Transverse colon (tissue), 4 donors: ENCODE data around the gene SPAG7. TPM values are rescaled to one million over a fixed set of nuclear protein-coding genes. Genes with fewer than 3 reads are reported as not detected.

Source experiments
- DNase-seq: peaks from one replicate; pipeline ENCODE4 v3.0.0-alpha.2; 2019
- H3K27ac ChIP-seq, 4 donors: fragments of 200-600 bp; sonication (generic); 2 replicates each; pipeline ENCODE4 v1.5.1; 2016 to 2018; ENCODE audit warnings: inconsistent platforms in 4 of 4
- H3K27me3 ChIP-seq: fragments of 200-600 bp; sonication (generic); 2 replicates; pipeline ENCODE4 v1.5.1; 2017; ENCODE audit warnings: inconsistent platforms
- H3K36me3 ChIP-seq, 4 donors: fragments of 200-600 bp; sonication (generic); 2 replicates each; pipeline ENCODE4 v1.5.1; 2017 to 2019; ENCODE audit warnings: inconsistent platforms in 4 of 4
- H3K4me1 ChIP-seq, 4 donors: fragments of 200-600 bp; sonication (generic); 2 replicates each; pipeline ENCODE4 v1.5.1; 2017 to 2020; ENCODE audit warnings: inconsistent platforms in 4 of 4
- H3K4me3 ChIP-seq, 4 donors: fragments of 200-600 bp; sonication (generic); 1 replicate in 1 of 4; 2 replicates in 3 of 4; pipeline versions ENCODE4 v1.5.1 to v1.6.1; 2017 to 2019; ENCODE audit warnings: inconsistent platforms in 4 of 4
- H3K9me3 ChIP-seq, 2 donors: fragments of 200-600 bp; sonication (generic); 2 replicates each; pipeline ENCODE4 v1.5.1; 2017 to 2019; ENCODE audit warnings: inconsistent platforms in 2 of 2
- EP300 ChIP-seq: sonication (generic); formaldehyde crosslinking; IDR thresholded peaks from one replicate; pipeline ENCODE4 v1.6.1; 2017; ENCODE audit warnings: antibody characterized with exemption, low read depth
- POLR2A ChIP-seq: fragments of 450-650 bp; IDR thresholded peaks from one replicate; pipeline ENCODE4 v1.6.1; 2016; ENCODE audit warnings: antibody characterized with exemption, mild to moderate bottlenecking, moderate library complexity
- POLR2AphosphoS5 ChIP-seq, 3 donors: sonication (generic); formaldehyde crosslinking; IDR thresholded peaks; one replicate each; pipeline ENCODE4 v1.6.1; 2016; ENCODE audit warnings: antibody characterized with exemption in 3 of 3
- WGBS, 2 donors: methylation state at CpG; one replicate each; pipeline ENCODE4 v1.1.5; 2018; ENCODE audit warnings: low coverage in 1 of 2; 5-methylcytosine and 5-hydroxymethylcytosine counted together
- in situ Hi-C, 4 donors: fragments of 200-750 bp; cut with MboI; loops; one replicate each; pipeline versions ENCODE4 v1.15.0 to v1.15.1; 2017; ENCODE audit warnings: low sequenced_read_pairs in 3 of 4, low pct_ligation_motif_present in 1 of 4, low pct_unique_long_range_greater_than_20kb in 1 of 4
- intact Hi-C: fragments of 100-400 bp; cut with DNase I; formaldehyde crosslinking; loops from one replicate; pipeline ENCODE4 v1.15.1; 2023; ENCODE audit warnings: low total_unique reads
- total RNA-seq, 4 donors: library from RNA; depleted of rRNA; stranded (reverse); fragments of >200 nt; gene quantifications; one replicate each; pipeline ENCODE4 v1.1.0, GENCODE V29; 2016
- TF ChIP-seq, protein P1 (sequence below), 5 experiments: fragments of 200-600 bp in 3 of 5; fragments of 450-650 bp in 2 of 5; sonication (generic) in 3 of 5; IDR thresholded peaks; 1 replicate in 2 of 5; 2 replicates in 3 of 5; pipeline ENCODE4 v1.5.1; 2016 to 2017; ENCODE audit warnings: antibody characterized with exemption in 5 of 5, inconsistent platforms in 3 of 5, mild to moderate bottlenecking in 2 of 5, moderate library complexity in 1 of 5

The SPAG7 gene
- total RNA-seq, 4 donors from 2014 or later = 8.2 to 64.7 (median 47.4) TPM

DNA sequence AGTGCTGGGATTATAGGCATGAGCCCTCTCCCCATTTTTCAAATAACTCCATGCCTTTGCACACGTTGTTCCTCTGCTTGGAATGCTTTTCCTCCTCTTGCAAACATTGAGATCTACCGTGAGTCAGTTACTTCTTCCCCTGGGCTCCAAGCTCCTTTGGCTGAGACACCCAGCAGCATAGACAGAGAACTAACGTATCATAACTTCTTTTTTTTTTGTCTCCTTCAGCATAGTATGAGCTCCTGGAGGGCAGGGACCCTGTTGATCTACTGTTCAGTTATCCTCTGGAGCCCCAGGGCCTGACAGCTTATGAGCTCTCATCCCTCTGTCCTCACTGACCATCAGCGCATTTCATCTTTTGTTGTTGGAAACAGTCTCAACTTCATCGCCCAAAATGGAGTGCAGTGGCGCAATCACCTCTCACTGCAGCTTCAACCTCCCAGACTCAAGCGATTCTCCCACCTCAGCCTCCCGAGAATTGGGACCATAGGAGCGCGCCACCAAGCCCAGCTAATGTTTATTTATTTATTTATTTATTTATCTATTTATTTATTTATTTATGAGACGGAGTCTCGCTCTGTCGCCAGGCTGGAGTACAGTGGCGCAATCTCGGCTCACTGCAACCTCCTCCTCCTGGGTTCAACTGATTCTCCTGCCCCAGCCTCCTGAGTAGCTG lies 2.2 kb downstream of the SPAG7 start:
- no peak for DNase-seq
- Histone ChIP-seq H3K4me1 (peaks cover 14 to 33% (median 26%) of the 10 kb centered on the region in 4 donors), H3K9me3 (no peaks in the 10 kb centered on the region), H3K4me3 (no peak overlapping the region), H3K36me3 (peaks cover 0 to 9% (median 3%) of the 10 kb centered on the region in 4 donors), H3K27ac (peak overlapping the region; percentile 91 to 98 (median 96)), H3K27me3 (no peaks in the 10 kb centered on the region)
- TF ChIP-seq, protein P1, sequence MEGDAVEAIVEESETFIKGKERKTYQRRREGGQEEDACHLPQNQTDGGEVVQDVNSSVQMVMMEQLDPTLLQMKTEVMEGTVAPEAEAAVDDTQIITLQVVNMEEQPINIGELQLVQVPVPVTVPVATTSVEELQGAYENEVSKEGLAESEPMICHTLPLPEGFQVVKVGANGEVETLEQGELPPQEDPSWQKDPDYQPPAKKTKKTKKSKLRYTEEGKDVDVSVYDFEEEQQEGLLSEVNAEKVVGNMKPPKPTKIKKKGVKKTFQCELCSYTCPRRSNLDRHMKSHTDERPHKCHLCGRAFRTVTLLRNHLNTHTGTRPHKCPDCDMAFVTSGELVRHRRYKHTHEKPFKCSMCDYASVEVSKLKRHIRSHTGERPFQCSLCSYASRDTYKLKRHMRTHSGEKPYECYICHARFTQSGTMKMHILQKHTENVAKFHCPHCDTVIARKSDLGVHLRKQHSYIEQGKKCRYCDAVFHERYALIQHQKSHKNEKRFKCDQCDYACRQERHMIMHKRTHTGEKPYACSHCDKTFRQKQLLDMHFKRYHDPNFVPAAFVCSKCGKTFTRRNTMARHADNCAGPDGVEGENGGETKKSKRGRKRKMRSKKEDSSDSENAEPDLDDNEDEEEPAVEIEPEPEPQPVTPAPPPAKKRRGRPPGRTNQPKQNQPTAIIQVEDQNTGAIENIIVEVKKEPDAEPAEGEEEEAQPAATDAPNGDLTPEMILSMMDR (IDR thresholded peaks at IDR 0.05) = no peak
- no peak for TF ChIP-seq POLR2AphosphoS5 (IDR thresholded peaks at IDR 0.05)
- TF ChIP-seq EP300 = no peak
- no peak for TF ChIP-seq POLR2A
- 97% methylated on average over 12 to 15 of the region's 15 CpGs for WGBS, 2 donors
- intact Hi-C loops (no loop called here), in situ Hi-C loops (no loop called here)

DNA sequence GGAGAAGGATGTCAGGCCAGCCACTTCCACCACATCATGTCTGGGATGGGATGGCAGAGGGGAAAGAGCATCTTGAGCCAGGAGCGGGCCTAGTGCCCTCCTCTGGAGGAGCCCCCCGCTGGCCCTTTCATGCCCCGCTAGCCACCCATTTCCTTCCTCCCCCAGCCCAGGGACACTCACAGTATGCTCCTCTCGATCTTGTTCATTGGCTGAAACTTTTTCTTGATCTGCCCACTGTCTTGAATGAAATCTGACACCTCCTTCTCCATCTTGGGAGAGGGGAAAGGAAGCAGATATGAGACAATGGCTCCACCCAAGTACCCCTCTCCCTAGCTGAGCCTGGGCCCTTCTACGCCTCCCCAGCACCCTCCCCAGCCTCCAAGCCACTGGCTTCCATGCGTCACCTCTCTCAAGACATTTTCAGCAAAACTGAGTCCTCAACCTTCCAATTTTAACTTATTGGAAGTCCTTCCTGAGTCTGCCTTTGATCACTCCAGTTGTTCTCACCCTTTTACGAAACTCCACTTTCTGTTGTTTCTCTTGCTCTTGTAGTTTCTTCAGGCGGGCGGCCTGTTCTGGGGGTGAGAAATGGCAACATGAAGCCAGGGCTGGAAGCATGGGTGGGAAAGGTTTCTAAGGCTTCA lies 7.2 kb downstream of the SPAG7 start:
- Histone ChIP-seq H3K9me3 (no peaks in the 10 kb centered on the region), H3K4me1 (peaks cover 0 to 10% (median 3%) of the 10 kb centered on the region in 4 donors), H3K27me3 (no peaks in the 10 kb centered on the region), H3K27ac (no peak overlapping the region), H3K36me3 (peaks cover 0 to 7% (median 3%) of the 10 kb centered on the region in 4 donors), H3K4me3 (no peak overlapping the region)
- in situ Hi-C loops (no loop called here), intact Hi-C loops (no loop called here)
- WGBS, 2 donors = 92 to 96% methylated on average over 4 to 9 of the region's 9 CpGs
- TF ChIP-seq POLR2A = no peak
- DNase-seq = no peak

DNA sequence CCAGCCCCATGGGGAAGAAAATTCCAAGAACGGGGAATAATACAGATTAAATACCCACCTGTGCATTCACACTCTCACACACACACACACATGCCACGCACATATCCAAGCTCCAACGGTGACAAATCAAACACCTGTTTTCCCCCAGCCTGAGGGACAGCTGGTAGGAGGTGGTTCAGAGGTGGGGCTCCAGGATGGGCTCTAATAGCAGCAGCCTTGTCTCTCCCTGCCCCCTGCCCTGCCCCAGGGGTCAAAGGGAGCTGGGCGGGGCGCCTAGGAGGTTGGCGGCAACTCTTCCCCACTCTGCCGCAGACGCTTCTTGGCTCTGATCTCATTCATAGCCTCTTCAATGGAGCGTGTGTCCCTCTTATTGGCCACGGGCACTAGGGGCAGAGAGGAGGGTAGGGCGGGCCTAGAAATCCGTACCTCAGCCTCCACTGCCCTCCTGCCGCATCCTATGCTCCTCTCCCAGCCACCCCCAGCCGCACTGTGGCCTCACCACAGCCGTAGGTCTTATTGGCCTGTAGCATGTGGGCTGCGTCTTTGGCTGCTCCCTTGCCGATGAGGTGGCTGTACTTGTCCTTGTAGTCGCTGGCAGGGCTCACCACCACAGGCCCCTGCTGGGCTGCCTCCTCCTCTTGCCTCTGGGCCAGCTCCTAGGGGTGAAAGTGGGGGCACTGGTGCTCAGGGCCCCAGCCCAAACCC lies 8.2 kb downstream of the SPAG7 start:
- peak overlapping the region in 1 of 4 donors; percentile 42 for H3K27ac ChIP-seq
- H3K27me3 ChIP-seq = no peaks in the 10 kb centered on the region
- DNase-seq = no peak
- H3K4me3 ChIP-seq = no peak overlapping the region
- in situ Hi-C loops (no loop called here), intact Hi-C loops (no loop called here)
- no peaks in the 10 kb centered on the region for H3K9me3 ChIP-seq
- H3K4me1 ChIP-seq = peaks cover 0 to 9% (median 3%) of the 10 kb centered on the region in 4 donors
- no peak for TF ChIP-seq POLR2AphosphoS5 (IDR thresholded peaks at IDR 0.05)
- 74% methylated on average over 18 of the region's 18 CpGs; no CpG with 5 or more reads in 1 of the 2 donors for WGBS, 2 donors
- peaks cover 0 to 7% (median 3%) of the 10 kb centered on the region in 4 donors for H3K36me3 ChIP-seq

DNA sequence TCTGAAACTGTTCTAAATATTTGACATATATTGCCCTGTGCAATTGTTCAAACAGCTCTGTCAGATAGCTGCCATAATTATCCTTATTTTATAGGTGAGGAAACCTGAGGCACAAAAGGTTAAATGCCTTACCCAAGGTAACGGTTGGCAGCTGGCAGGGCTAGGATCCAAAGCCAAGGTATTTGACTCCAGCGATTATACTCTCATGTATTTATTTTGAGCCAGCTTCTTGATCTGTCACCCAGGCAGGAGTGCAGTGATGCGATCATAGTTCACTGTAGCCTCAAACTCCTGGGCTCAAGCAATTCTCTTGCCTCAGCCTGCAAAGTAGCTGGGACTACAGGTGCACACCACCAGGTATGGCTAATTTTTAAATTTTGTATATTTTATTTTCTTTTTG lies 9.5 kb downstream of the SPAG7 start:
- intact Hi-C loops = no loop called here
- no peak for DNase-seq
- in situ Hi-C loops = no loop called here
- peaks cover 0 to 10% (median 5%) of the 10 kb centered on the region in 4 donors for H3K4me1 ChIP-seq
- H3K27me3 ChIP-seq = no peaks in the 10 kb centered on the region
- no peaks in the 10 kb centered on the region for H3K9me3 ChIP-seq
- H3K4me3 ChIP-seq = no peak overlapping the region
- H3K36me3 ChIP-seq = peaks cover 0 to 7% (median 3%) of the 10 kb centered on the region in 4 donors
- no peak overlapping the region for H3K27ac ChIP-seq
- TF ChIP-seq POLR2AphosphoS5 (IDR thresholded peaks at IDR 0.05) (no peak), POLR2A (no peak)
- WGBS, 2 donors = 42 to 71% methylated on average over 3 of the region's 3 CpGs

DNA sequence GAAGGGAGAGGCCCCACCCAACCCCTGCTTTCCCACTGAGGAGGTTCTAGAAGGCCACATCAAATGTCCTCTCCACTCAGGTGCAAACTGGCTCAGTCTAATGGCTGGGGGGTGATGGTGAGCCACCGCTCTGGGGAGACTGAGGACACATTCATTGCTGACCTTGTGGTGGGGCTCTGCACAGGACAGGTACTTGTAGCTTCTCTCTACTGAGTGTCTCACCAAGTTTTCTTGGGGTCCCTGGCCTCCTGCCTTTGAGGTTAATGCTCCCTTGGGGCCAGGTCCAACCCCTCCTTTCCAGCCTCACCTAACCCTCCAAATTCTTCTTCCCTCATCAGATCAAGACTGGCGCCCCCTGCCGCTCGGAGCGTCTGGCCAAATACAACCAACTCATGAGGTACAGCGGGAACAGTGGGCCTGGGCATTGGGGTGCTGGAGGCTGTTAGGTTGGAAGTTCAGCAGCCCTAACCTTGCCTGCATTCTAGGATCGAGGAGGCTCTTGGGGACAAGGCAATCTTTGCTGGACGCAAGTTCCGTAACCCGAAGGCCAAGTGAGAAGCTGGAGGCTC lies 11.0 kb downstream of the SPAG7 start:
- H3K27me3 ChIP-seq = no peaks in the 10 kb centered on the region
- intact Hi-C loops (no loop called here), in situ Hi-C loops (no loop called here)
- H3K4me1 ChIP-seq = peaks cover 0 to 10% (median 5%) of the 10 kb centered on the region in 4 donors
- WGBS, 2 donors = 66 to 81% methylated on average over 6 to 10 of the region's 10 CpGs
- peaks cover 0 to 7% (median 3%) of the 10 kb centered on the region in 4 donors for H3K36me3 ChIP-seq
- no peak overlapping the region for H3K27ac ChIP-seq
- no peaks in the 10 kb centered on the region for H3K9me3 ChIP-seq
- no peak for DNase-seq
- no peak overlapping the region for H3K4me3 ChIP-seq
- TF ChIP-seq, protein P1 (IDR thresholded peaks at IDR 0.05) = no peak
- TF ChIP-seq POLR2AphosphoS5 (IDR thresholded peaks at IDR 0.05) (no peak), POLR2A (no peak), EP300 (no peak)
